HepG2 (cell line): Measurements from ENCODE around the gene PRKCE.

ENCODE experiments used
- CREB1 ChIP-seq, 2 experiments: fragments of 450-650 bp in 1 of 2; IDR thresholded peaks; 2 replicates each; pipeline ENCODE4 v1.6.1; 2016 to 2017; ENCODE audit warnings: control low read depth in 1 of 2, mild to moderate bottlenecking in 1 of 2, missing compliant biosample characterization in 1 of 2, missing genetic modification characterization in 1 of 2
- CTCF ChIP-seq: sonication (generic); formaldehyde crosslinking; IDR thresholded peaks from 2 replicates; pipeline ENCODE4 v1.5.0; 2020; ENCODE audit warnings: mild to moderate bottlenecking, missing genetic modification reagents, moderate library complexity
- FOXK1 ChIP-seq: sonication (generic); formaldehyde crosslinking; IDR thresholded peaks from 2 replicates; pipeline ENCODE4 v1.4.0; 2020; ENCODE audit warnings: low read depth, missing genetic modification reagents, borderline replicate concordance
- HDAC2 ChIP-seq: sonication (generic); formaldehyde crosslinking; IDR thresholded peaks from 2 replicates; pipeline ENCODE4 v1.4.0; 2020; ENCODE audit warnings: missing genetic modification reagents
- MAFK ChIP-seq, 2 experiments: IDR thresholded peaks in 1 of 2; conservative IDR thresholded peaks in 1 of 2; 2 replicates each; pipeline ENCODE4 v1.6.1; 2011; ENCODE audit warnings: improper control_type of control experiment in 2 of 2, low read length in 2 of 2
- PHF8 ChIP-seq: sonication (generic); formaldehyde crosslinking; IDR thresholded peaks from 2 replicates; pipeline ENCODE4 v1.5.0; 2020; ENCODE audit warnings: missing genetic modification reagents
- SIN3A ChIP-seq: IDR thresholded peaks from 2 replicates; pipeline ENCODE4 v1.6.1; 2011; ENCODE audit warnings: low read depth, mild to moderate bottlenecking, control low read depth, low read length, borderline replicate concordance
- SUZ12 ChIP-seq: fragments of 150-350 bp; IDR thresholded peaks from 2 replicates; pipeline ENCODE4 v1.6.1; 2014; ENCODE audit warnings: low read depth, low read length
- TBP ChIP-seq: sonication (generic); formaldehyde crosslinking; IDR thresholded peaks from 2 replicates; pipeline ENCODE4 v1.5.0; 2020; ENCODE audit warnings: missing genetic modification reagents
- WIZ ChIP-seq: sonication (generic); formaldehyde crosslinking; IDR thresholded peaks from 2 replicates; pipeline ENCODE4 v1.5.1; 2020; ENCODE audit warnings: mild to moderate bottlenecking, missing genetic modification reagents
- ZNF350 ChIP-seq: sonication (generic); formaldehyde crosslinking; IDR thresholded peaks from 2 replicates; pipeline ENCODE4 v1.4.0; 2020; ENCODE audit warnings: mild to moderate bottlenecking, low read depth, missing genetic modification reagents, borderline replicate concordance
- ZNF629 ChIP-seq: sonication (generic); formaldehyde crosslinking; conservative IDR thresholded peaks from 2 replicates; pipeline ENCODE4 v1.5.0; 2020; ENCODE audit warnings: missing genetic modification reagents
- TF ChIP-seq, protein P1 (sequence below), 2 experiments: fragments of 450-650 bp in 1 of 2; sonication (generic) in 1 of 2; formaldehyde crosslinking in 1 of 2; IDR thresholded peaks; 2 replicates each; pipeline versions ENCODE4 v1.6.1 to v1.8.0; 2016 to 2022; ENCODE audit warnings: antibody characterized with exemption in 1 of 2, mild to moderate bottlenecking in 1 of 2, missing genetic modification reagents in 1 of 2

DNA sequence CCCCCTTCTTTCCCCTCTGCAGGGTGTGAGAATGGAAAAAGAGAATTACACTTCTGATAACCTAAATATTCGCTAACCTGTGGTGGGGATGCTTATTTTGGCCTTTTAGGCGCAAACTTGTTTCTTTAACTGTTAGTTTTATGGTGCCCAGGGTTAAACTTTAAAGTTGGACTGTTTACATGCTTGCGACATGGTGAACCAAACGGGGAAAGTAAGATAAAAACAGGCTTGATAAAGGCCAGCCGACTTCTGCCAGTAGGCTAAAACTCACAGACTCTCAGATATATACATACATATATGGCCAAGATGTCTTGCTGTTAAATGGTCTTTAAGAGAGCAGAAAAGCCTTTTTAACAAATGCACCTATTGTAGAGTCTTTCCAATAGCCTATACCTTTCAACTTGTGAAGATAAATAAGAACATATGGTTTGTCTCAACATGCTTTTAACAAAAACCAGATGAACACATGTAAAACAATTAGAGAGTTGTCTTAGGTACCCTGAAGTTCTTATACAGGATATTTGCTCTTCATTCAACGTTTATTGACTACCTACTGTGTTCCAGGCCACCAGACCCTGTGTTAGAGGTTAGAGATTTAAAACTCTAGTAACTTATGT lies 29.0 kb downstream of the PRKCE start:
- TF ChIP-seq PHF8, result no peak
- no peak for TF ChIP-seq SIN3A
- no peak for TF ChIP-seq ZNF350 (CRISPR knock-in tag)
- no peak for TF ChIP-seq MAFK (conservative IDR thresholded peaks at IDR 0.05 in 1 of 2, IDR thresholded peaks at IDR 0.05 in 1 of 2; ENCODE audit: low read length in 2 of 2)
- TF ChIP-seq TBP (CRISPR knock-in tag), result no peak
- no peak for TF ChIP-seq CTCF
- TF ChIP-seq SUZ12, result no peak
- no peak for TF ChIP-seq WIZ (CRISPR knock-in tag)
- no peak for TF ChIP-seq CREB1 (IDR thresholded peaks at IDR 0.05)
- no peak for TF ChIP-seq CREB1 (CRISPR knock-in tag; IDR thresholded peaks at IDR 0.05)
- no peak for TF ChIP-seq HDAC2 (CRISPR knock-in tag)
- TF ChIP-seq ZNF629 (CRISPR knock-in tag), result no peak
- TF ChIP-seq FOXK1 (CRISPR knock-in tag), result no peak
- TF ChIP-seq, protein P1, sequence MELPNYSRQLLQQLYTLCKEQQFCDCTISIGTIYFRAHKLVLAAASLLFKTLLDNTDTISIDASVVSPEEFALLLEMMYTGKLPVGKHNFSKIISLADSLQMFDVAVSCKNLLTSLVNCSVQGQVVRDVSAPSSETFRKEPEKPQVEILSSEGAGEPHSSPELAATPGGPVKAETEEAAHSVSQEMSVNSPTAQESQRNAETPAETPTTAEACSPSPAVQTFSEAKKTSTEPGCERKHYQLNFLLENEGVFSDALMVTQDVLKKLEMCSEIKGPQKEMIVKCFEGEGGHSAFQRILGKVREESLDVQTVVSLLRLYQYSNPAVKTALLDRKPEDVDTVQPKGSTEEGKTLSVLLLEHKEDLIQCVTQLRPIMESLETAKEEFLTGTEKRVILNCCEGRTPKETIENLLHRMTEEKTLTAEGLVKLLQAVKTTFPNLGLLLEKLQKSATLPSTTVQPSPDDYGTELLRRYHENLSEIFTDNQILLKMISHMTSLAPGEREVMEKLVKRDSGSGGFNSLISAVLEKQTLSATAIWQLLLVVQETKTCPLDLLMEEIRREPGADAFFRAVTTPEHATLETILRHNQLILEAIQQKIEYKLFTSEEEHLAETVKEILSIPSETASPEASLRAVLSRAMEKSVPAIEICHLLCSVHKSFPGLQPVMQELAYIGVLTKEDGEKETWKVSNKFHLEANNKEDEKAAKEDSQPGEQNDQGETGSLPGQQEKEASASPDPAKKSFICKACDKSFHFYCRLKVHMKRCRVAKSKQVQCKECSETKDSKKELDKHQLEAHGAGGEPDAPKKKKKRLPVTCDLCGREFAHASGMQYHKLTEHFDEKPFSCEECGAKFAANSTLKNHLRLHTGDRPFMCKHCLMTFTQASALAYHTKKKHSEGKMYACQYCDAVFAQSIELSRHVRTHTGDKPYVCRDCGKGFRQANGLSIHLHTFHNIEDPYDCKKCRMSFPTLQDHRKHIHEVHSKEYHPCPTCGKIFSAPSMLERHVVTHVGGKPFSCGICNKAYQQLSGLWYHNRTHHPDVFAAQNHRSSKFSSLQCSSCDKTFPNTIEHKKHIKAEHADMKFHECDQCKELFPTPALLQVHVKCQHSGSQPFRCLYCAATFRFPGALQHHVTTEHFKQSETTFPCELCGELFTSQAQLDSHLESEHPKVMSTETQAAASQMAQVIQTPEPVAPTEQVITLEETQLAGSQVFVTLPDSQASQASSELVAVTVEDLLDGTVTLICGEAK (IDR thresholded peaks at IDR 0.05), result no peak
- TF ChIP-seq, protein P1 (CRISPR knock-in tag; IDR thresholded peaks at IDR 0.05), result no peak
